SK-N-MC (cell line): ENCODE measurements around the gene KRT86.

Experiments used
- DNase-seq: peaks from one replicate; pipeline ENCODE4 v3.0.0-alpha.2; 2011; ENCODE audit warnings: low read depth, low spot score
- H3K27ac ChIP-seq: fragments of 200-600 bp; sonication (generic); 2 replicates; pipeline ENCODE4 v1.5.1; 2016; ENCODE audit warnings: mixed run types
- H3K36me3 ChIP-seq: fragments of 200-600 bp; sonication (generic); 2 replicates; pipeline ENCODE4 v1.6.1; 2017; ENCODE audit warnings: antibody characterized with exemption, low read length, mixed read lengths; ENCODE audit not compliant: insufficient read depth
- H3K4me3 ChIP-seq: fragments of 200-600 bp; sonication (generic); 2 replicates; pipeline ENCODE4 v1.5.1; 2016
- H3K9ac ChIP-seq: fragments of 200-600 bp; sonication (generic); 2 replicates; pipeline ENCODE4 v1.8.0; 2017; ENCODE audit warnings: mixed run types, mixed read lengths; ENCODE audit not compliant: insufficient read length
- H3K9me3 ChIP-seq: fragments of 200-600 bp; sonication (generic); 2 replicates; pipeline ENCODE4 v1.6.1; 2017; ENCODE audit warnings: low read depth, mild to moderate bottlenecking, antibody characterized with exemption, low read length, moderate library complexity, mixed read lengths
- EZH2 ChIP-seq: fragments of 200-600 bp; sonication (generic); IDR thresholded peaks from one replicate; pipeline ENCODE4 v1.6.1; 2017; ENCODE audit warnings: antibody characterized with exemption
- FOXP2 ChIP-seq: optimal IDR thresholded peaks from 2 replicates; pipeline ENCODE3; 2011; ENCODE audit warnings: mild to moderate bottlenecking, moderate library complexity; ENCODE audit not compliant: insufficient read depth; ENCODE audit errors: extremely low read length, control extremely low read depth
- POLR2AphosphoS5 ChIP-seq: IDR thresholded peaks from 2 replicates; pipeline ENCODE4 v1.6.1; 2012; ENCODE audit warnings: mild to moderate bottlenecking, low read depth, low read length, borderline replicate concordance

Gene KRT86

DNA sequence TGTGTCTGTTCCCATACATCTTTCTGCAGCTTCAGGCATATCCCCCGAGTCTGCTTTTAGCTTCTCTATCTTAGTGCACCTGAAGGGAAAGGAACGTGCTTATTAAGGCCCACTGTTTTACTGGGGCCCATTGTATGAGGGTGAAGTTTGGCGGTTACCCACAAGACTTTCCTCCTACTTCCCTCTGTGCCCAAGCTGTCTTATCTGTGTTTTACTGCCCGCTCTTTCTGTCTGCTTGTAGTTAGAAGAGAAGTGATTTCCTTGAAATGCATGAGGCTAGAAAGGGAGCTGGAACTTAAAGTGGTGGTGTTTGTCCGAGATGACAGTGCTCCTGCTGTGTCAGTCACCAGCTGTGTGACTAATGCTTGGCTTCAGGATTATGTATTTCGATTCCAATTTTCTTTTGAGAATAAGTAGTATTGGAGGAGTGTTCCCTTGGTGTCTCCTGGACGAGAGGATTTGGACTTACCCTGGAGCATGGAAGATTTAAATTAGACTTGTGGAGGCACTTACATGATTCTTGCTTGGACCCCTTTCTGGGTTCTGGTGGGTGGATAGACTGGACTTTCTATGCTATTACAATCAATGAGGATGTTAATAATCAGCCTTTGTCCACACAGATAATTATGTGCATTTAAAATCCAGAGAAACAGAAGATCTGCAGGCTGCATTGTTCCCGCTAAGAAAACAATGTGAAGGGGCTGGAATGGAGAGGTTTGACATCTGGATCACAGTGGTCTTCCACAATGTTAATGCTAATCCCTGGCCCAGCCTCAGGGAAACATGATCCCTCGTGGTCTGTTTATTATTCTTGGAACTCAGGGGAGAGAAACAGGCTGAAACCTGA lies 13.9 kb upstream of the KRT86 start:
- DNase-seq: no peak
- Histone ChIP-seq H3K9me3 (no peaks in the 10 kb centered on the region), H3K9ac (no peak overlapping the region), H3K36me3 (no peaks in the 10 kb centered on the region), H3K27ac (no peak overlapping the region), H3K4me3 (no peak overlapping the region)
- no peak for TF ChIP-seq EZH2
- TF ChIP-seq FOXP2: no peak
- no peak for TF ChIP-seq POLR2AphosphoS5

DNA sequence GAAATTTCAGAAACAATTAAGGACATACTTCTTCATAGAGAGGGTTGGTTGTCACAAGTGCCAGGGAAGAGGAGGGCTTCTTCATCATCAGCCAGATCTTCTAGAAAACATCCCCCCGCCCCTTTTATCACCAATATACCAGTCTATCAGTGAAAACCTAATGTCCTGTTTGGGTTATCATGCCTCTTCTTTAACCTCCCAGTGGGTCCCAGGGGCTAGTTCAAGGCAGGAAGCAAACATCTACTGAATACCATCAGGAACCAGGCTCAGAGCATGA lies 13.3 kb upstream of the KRT86 start:
- Histone ChIP-seq H3K36me3 (no peaks in the 10 kb centered on the region), H3K4me3 (no peak overlapping the region), H3K27ac (no peak overlapping the region), H3K9ac (no peak overlapping the region), H3K9me3 (no peaks in the 10 kb centered on the region)
- DNase-seq: no peak
- TF ChIP-seq EZH2 (no peak), FOXP2 (no peak), POLR2AphosphoS5 (no peak)

DNA sequence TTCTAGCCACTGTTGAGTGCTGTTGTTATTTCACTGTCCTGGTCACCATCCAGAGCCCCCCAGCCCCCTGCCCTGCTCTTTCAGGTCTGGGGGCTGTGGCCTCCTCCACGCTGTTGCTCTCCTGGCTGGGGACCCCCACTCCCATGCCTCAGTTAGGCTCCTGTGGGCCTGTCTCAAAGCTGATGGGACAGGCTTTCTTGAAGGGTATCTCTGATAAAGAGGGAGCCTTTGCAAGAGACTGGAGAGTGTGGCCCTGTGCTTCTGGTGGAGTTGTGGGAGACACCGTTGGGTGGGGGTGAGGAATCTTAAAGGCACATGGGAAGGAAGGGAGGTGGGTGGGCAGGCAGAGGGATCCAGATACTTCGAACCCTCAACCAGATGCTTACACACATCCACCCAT lies 12.2 kb upstream of the KRT86 start:
- Histone ChIP-seq H3K9me3 (no peaks in the 10 kb centered on the region), H3K36me3 (no peaks in the 10 kb centered on the region), H3K4me3 (no peak overlapping the region), H3K9ac (no peak overlapping the region), H3K27ac (no peak overlapping the region)
- DNase-seq: no peak
- TF ChIP-seq FOXP2 (no peak), POLR2AphosphoS5 (no peak), EZH2 (no peak)

DNA sequence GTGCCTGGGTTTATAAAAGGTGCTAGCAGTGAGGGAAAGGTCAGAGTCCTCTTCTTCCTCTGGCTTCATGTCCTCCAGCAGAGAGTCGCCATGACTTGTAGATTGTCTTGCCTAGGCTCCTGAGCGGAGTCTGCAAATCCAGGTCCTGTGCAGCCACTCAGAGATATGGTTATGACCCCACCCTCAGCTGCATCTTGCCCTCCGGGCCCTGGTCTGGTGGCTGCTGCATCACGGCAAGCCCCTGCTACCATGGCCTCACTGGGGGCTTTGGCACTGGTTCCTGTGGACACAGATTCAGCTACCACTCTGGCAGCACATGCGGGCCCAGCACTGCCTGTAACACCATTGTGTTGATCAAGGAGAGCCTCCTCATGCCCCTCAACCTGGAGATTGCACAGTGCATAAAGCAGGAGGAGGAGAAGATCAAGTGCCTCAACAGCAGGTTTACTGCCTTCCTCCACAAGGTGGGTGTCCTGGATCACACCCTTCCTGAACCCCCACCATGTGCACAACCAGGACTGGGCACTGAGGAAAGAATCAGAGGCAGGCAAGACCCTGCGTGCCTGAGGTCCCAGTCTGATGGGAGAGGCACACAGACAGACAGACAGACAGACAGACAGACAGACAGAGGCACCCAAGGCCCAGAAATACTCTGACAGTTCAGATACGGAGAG lies 10.5 kb upstream of the KRT86 start:
- no peak overlapping the region for H3K9ac ChIP-seq
- H3K36me3 ChIP-seq: no peaks in the 10 kb centered on the region
- TF ChIP-seq EZH2 (no peak), FOXP2 (no peak), POLR2AphosphoS5 (no peak)
- H3K9me3 ChIP-seq: no peaks in the 10 kb centered on the region
- H3K27ac ChIP-seq: no peak overlapping the region
- no peak for DNase-seq
- H3K4me3 ChIP-seq: no peak overlapping the region

DNA sequence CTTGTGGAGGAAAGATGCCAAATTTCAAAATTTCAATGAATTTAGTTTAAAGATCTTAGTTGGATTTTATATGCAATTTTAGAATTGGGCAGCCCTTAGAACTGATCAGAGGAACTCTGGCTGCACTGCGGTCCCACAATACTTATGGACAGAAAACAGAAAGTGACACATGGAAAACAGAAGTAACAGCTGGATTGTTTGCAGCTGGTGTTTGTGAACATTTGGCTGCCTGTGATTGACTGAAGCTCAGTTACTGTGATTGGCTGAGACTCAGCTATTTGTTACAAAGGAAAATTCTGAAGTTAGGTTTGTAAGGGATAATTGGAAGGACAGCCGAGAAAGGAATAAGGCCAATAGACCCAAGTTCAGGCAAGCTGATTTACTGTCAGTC lies 10.0 kb upstream of the KRT86 start:
- TF ChIP-seq POLR2AphosphoS5: no peak
- TF ChIP-seq FOXP2: no peak
- TF ChIP-seq EZH2: no peak
- H3K9ac ChIP-seq: no peak overlapping the region
- no peaks in the 10 kb centered on the region for H3K36me3 ChIP-seq
- H3K9me3 ChIP-seq: no peaks in the 10 kb centered on the region
- H3K4me3 ChIP-seq: no peak overlapping the region
- DNase-seq: no peak
- no peak overlapping the region for H3K27ac ChIP-seq

DNA sequence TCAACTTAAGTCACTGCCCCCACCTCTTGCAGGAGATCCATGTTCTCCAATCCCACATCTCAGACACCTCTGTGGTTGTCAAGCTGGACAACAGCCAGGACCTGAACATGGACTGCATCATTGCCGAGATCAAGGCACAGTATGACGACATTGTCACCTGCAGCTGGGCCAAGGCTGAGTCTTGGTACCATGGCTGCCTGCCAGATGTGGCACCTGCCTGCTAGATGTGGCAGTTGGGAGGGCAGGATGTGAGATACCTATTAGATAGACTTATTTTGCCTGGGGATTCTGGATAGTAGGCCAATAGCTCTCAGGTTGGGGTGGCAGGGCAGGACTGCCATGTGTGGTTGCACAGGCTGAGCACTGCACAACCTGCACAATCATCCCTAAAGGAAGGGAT lies 7.9 kb upstream of the KRT86 start:
- DNase-seq: no peak
- Histone ChIP-seq H3K36me3 (no peaks in the 10 kb centered on the region), H3K4me3 (no peak overlapping the region), H3K9ac (no peak overlapping the region), H3K9me3 (no peaks in the 10 kb centered on the region), H3K27ac (no peak overlapping the region)
- TF ChIP-seq EZH2: no peak
- TF ChIP-seq FOXP2: no peak
- TF ChIP-seq POLR2AphosphoS5: no peak

DNA sequence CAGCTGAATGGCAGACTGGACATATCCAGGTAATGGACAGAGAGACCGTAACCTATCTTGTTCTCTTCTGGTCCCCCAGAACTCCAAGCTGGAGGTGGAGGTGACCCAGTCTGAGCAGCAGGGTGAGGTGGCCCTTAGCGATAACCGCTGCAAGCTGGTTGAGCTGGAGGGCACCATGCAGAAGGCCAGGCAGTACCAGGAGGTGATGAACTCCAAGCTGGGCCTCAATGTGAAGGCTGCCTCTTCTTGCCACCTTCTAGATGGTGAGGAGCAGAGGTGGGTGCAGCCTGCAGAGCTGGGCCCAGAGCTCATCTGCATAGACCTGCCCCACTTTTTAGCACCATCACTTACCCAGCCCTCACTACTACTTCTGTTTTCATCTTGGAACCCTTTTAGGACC lies 7.2 kb upstream of the KRT86 start:
- no peak overlapping the region for H3K4me3 ChIP-seq
- no peak for DNase-seq
- no peak for TF ChIP-seq FOXP2
- TF ChIP-seq POLR2AphosphoS5: no peak
- no peak for TF ChIP-seq EZH2
- H3K9ac ChIP-seq: no peak overlapping the region
- H3K36me3 ChIP-seq: no peaks in the 10 kb centered on the region
- H3K9me3 ChIP-seq: no peaks in the 10 kb centered on the region
- no peak overlapping the region for H3K27ac ChIP-seq

DNA sequence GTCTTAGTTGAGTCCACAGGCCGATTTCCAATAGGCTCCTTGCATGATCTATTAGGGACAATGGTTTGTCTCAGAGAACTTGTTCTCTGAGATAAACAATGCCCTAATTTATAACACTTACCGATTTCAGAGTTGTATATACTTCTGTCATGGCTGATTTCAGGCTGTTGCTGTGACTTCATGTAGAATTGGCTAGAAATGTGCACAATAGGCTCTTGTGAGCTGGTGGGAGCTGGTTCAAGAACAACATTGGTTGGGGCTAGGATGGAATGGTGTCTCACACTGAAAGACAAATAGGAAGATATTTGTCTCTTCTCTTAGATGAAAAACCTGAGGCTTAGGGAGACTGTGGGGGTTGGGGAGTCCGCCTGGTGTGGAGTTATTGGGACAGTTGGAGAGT lies 6.7 kb upstream of the KRT86 start:
- no peak overlapping the region for H3K9ac ChIP-seq
- TF ChIP-seq EZH2 (no peak), FOXP2 (no peak)
- H3K9me3 ChIP-seq: no peaks in the 10 kb centered on the region
- no peak overlapping the region for H3K4me3 ChIP-seq
- H3K27ac ChIP-seq: no peak overlapping the region
- H3K36me3 ChIP-seq: no peaks in the 10 kb centered on the region
- no peak for DNase-seq
